H9 (cell line): ENCODE measurements around the gene FOXQ1. TPM values are rescaled to one million over a fixed set of nuclear protein-coding genes. Genes with fewer than 3 reads are reported as not detected.

ENCODE experiments used
- DNase-seq: peaks from one replicate; pipeline ENCODE4 v3.0.0-alpha.2; 2017
- H2AFZ ChIP-seq: one replicate; pipeline ENCODE4 v1.6.1; 2013; ENCODE audit warnings: mild to moderate bottlenecking, low read length, control low read depth, moderate library complexity
- H2AK5ac ChIP-seq: 2 replicates; pipeline ENCODE4 v1.6.1; 2013; ENCODE audit warnings: low read length, control low read depth, mixed read lengths; ENCODE audit not compliant: insufficient read length
- H2BK120ac ChIP-seq: one replicate; pipeline ENCODE4 v1.6.1; 2013; ENCODE audit warnings: low read depth, mild to moderate bottlenecking, low read length, control low read depth, inconsistent platforms; ENCODE audit not compliant: poor library complexity, severe bottlenecking
- H2BK12ac ChIP-seq: 2 replicates; pipeline ENCODE4 v1.6.1; 2013; ENCODE audit warnings: low read length, control low read depth, mixed read lengths, low read depth; ENCODE audit not compliant: insufficient read length
- H2BK15ac ChIP-seq: 2 replicates; pipeline ENCODE4 v1.6.1; 2013; ENCODE audit warnings: low read depth, low read length, control low read depth
- H2BK20ac ChIP-seq: one replicate; pipeline ENCODE4 v1.6.1; 2013; ENCODE audit warnings: low read depth, mild to moderate bottlenecking, low read length, control low read depth, inconsistent platforms; ENCODE audit not compliant: poor library complexity, severe bottlenecking
- H2BK5ac ChIP-seq: 2 replicates; pipeline ENCODE4 v1.6.1; 2013; ENCODE audit warnings: low read length, control low read depth, mixed read lengths; ENCODE audit not compliant: insufficient read length
- H3K14ac ChIP-seq: 2 replicates; pipeline ENCODE4 v1.6.1; 2013; ENCODE audit warnings: low read length, control low read depth; ENCODE audit not compliant: insufficient read depth
- H3K18ac ChIP-seq: 2 replicates; pipeline ENCODE4 v1.6.1; 2013; ENCODE audit warnings: low read depth, mild to moderate bottlenecking, mixed read lengths, low read length, control low read depth; ENCODE audit not compliant: insufficient read length
- H3K23ac ChIP-seq: 2 replicates; pipeline ENCODE4 v1.6.1; 2013; ENCODE audit warnings: low read length, control low read depth, mixed read lengths, low read depth; ENCODE audit not compliant: insufficient read length
- H3K23me2 ChIP-seq: 2 replicates; pipeline ENCODE4 v1.6.1; 2013; ENCODE audit warnings: low read depth, mild to moderate bottlenecking, mixed read lengths, low read length, control low read depth; ENCODE audit not compliant: insufficient read length, poor library complexity, severe bottlenecking
- H3K27ac ChIP-seq: 2 replicates; pipeline ENCODE4 v1.5.1; 2013; ENCODE audit warnings: low read length, control low read depth, mixed read lengths, low read depth; ENCODE audit not compliant: insufficient read length
- H3K27me3 ChIP-seq: 2 replicates; pipeline ENCODE4 v1.6.1; 2013; ENCODE audit warnings: low read length, control low read depth, inconsistent platforms; ENCODE audit not compliant: insufficient read depth
- H3K4ac ChIP-seq: 2 replicates; pipeline ENCODE4 v1.6.1; 2013; ENCODE audit warnings: low read depth, mild to moderate bottlenecking, control low read depth, inconsistent platforms, low read length, moderate library complexity
- H3K4me1 ChIP-seq: 2 replicates; pipeline ENCODE4 v1.6.1; 2013; ENCODE audit warnings: low read length, control low read depth, inconsistent platforms; ENCODE audit not compliant: insufficient read depth
- H3K4me2 ChIP-seq: 2 replicates; pipeline ENCODE4 v1.6.1; 2013; ENCODE audit warnings: low read length, control low read depth, mixed read lengths; ENCODE audit not compliant: insufficient read length, insufficient read depth
- H3K56ac ChIP-seq: 2 replicates; pipeline ENCODE4 v1.6.1; 2013; ENCODE audit warnings: low read depth, mild to moderate bottlenecking, mixed read lengths, low read length, control low read depth; ENCODE audit not compliant: insufficient read length
- H3K79me1 ChIP-seq: 2 replicates; pipeline ENCODE4 v1.6.1; 2013; ENCODE audit warnings: low read depth, mild to moderate bottlenecking, moderate library complexity, low read length, control low read depth, inconsistent platforms; ENCODE audit not compliant: insufficient read depth, poor library complexity, severe bottlenecking
- H3K79me2 ChIP-seq: 2 replicates; pipeline ENCODE4 v1.6.1; 2013; ENCODE audit warnings: low read length, control low read depth, inconsistent platforms; ENCODE audit not compliant: insufficient read depth
- H3K9ac ChIP-seq: 2 replicates; pipeline ENCODE4 v1.6.1; 2013; ENCODE audit warnings: low read length, control low read depth, mixed read lengths; ENCODE audit not compliant: insufficient read length; ENCODE audit errors: extremely low read depth
- H3K9me3 ChIP-seq: one replicate; pipeline ENCODE4 v1.6.1; 2013; ENCODE audit warnings: low read depth, low read length, inconsistent platforms; ENCODE audit not compliant: control insufficient read depth
- H3T11ph ChIP-seq: one replicate; pipeline ENCODE4 v1.6.1; 2013; ENCODE audit warnings: mild to moderate bottlenecking, low read length, control low read depth, inconsistent platforms
- H4K20me1 ChIP-seq: one replicate; pipeline ENCODE4 v1.6.1; 2013; ENCODE audit not compliant: control insufficient read depth, insufficient read length, insufficient read depth
- H4K5ac ChIP-seq: 2 replicates; pipeline ENCODE4 v1.6.1; 2013; ENCODE audit warnings: low read depth, mild to moderate bottlenecking, mixed read lengths, low read length, control low read depth; ENCODE audit not compliant: insufficient read length
- H4K8ac ChIP-seq: replicated peaks from 2 replicates; pipeline ENCODE4 v1.6.1; 2013; ENCODE audit warnings: low read length, control low read depth, mixed read lengths, low read depth; ENCODE audit not compliant: insufficient read length
- H4K91ac ChIP-seq: 2 replicates; pipeline ENCODE4 v1.6.1; 2013; ENCODE audit warnings: low read depth, mild to moderate bottlenecking, moderate library complexity, mixed read lengths, low read length, control low read depth; ENCODE audit not compliant: insufficient read length
- H3K27ac Mint-ChIP-seq, 3 experiments: 2 replicates in 2 of 3; 3 replicates in 1 of 3; pipeline ENCODE4 v1.8.0; 2020 to 2021; ENCODE audit warnings: mixed read lengths in 3 of 3, mild to moderate bottlenecking in 1 of 3, moderate library complexity in 1 of 3
- H3K27me3 Mint-ChIP-seq: 2 replicates; pipeline ENCODE4 v1.8.0; 2021; ENCODE audit warnings: low read depth, mild to moderate bottlenecking, moderate library complexity, mixed read lengths
- H3K36me3 Mint-ChIP-seq, 3 experiments: 2 replicates in 2 of 3; 3 replicates in 1 of 3; pipeline ENCODE4 v1.8.0; 2020 to 2021; ENCODE audit warnings: low read depth in 3 of 3, mixed read lengths in 3 of 3; ENCODE audit not compliant: insufficient read depth in 1 of 3
- H3K4me1 Mint-ChIP-seq, 2 experiments: 2 replicates each; pipeline ENCODE4 v1.8.0; 2020; ENCODE audit warnings: mixed read lengths in 2 of 2
- H3K4me3 Mint-ChIP-seq, 2 experiments: 2 replicates in 1 of 2; 3 replicates in 1 of 2; pipeline ENCODE4 v1.8.0; 2020 to 2021; ENCODE audit warnings: mild to moderate bottlenecking in 2 of 2, mixed read lengths in 2 of 2, moderate library complexity in 1 of 2
- H3K9me3 Mint-ChIP-seq, 2 experiments: 2 replicates in 1 of 2; 3 replicates in 1 of 2; pipeline ENCODE4 v1.8.0; 2020; ENCODE audit warnings: mild to moderate bottlenecking in 2 of 2, mixed read lengths in 2 of 2, moderate library complexity in 1 of 2
- CTCF ChIP-seq: fragments of 200-600 bp; sonication (generic); conservative IDR thresholded peaks from 3 replicates; pipeline ENCODE4 v1.8.0; 2021; ENCODE audit warnings: antibody characterized with exemption, mild to moderate bottlenecking
- WGBS: extraction: QIAGEN DNeasy Blood & Tissue Kit; methylation state at CpG from one replicate; pipeline ENCODE4 v1.1.7; 2013; ENCODE audit warnings: missing lambda C conversion rate, low lambda C conversion rate, mixed read lengths; ENCODE audit not compliant: insufficient read length; ENCODE audit errors: extremely low coverage; 5-methylcytosine and 5-hydroxymethylcytosine counted together
- total RNA-seq: library from RNA; stranded (reverse); gene quantifications from 2 replicates; pipeline ENCODE4 v1.2.1, GENCODE V29; 2021

Gene FOXQ1
- total RNA-seq, 1 experiment from 2014 or later = 0.15 TPM

GRCh38 chr6:1324936-1325335, 13.0 kb downstream of the FOXQ1 start:
- no peak overlapping the region for H2BK12ac ChIP-seq
- no peak overlapping the region for H3K18ac ChIP-seq
- H2BK5ac ChIP-seq = no peak overlapping the region
- H3K27ac Mint-ChIP-seq = no peak overlapping the region
- H3K27me3 Mint-ChIP-seq = peaks cover 45% of the 10 kb centered on the region
- H4K5ac ChIP-seq = no peak overlapping the region
- H3K23me2 ChIP-seq = no peaks in the 10 kb centered on the region
- H3K27me3 ChIP-seq = no peaks in the 10 kb centered on the region
- no peak overlapping the region for H4K8ac ChIP-seq
- H3K79me2 ChIP-seq = no peaks in the 10 kb centered on the region
- no peak overlapping the region for H2BK120ac ChIP-seq
- no peak for DNase-seq
- no peak overlapping the region for H3K4me2 ChIP-seq
- no peak overlapping the region for H3K4ac ChIP-seq
- no peak overlapping the region for H3K27ac ChIP-seq
- no peak overlapping the region for H2BK15ac ChIP-seq
- no peaks in the 10 kb centered on the region for H4K20me1 ChIP-seq
- no peak overlapping the region for H3K56ac ChIP-seq
- H2BK20ac ChIP-seq = no peak overlapping the region
- no peak overlapping the region for H2AK5ac ChIP-seq
- H3K36me3 Mint-ChIP-seq = peaks cover 2 to 8% (median 6%) of the 10 kb centered on the region in 3 experiments; a peak in 4 of 7 replicates
- no peaks in the 10 kb centered on the region for H3K9me3 ChIP-seq
- H3K23ac ChIP-seq = no peak overlapping the region
- H4K91ac ChIP-seq = no peak overlapping the region
- no peak overlapping the region for H3K4me3 Mint-ChIP-seq
- no peaks in the 10 kb centered on the region for H3K4me1 Mint-ChIP-seq
- H3K4me1 ChIP-seq = no peaks in the 10 kb centered on the region
- H3K79me1 ChIP-seq = no peaks in the 10 kb centered on the region
- H3T11ph ChIP-seq = no peak overlapping the region
- no peak overlapping the region for H2AFZ ChIP-seq
- H3K9me3 Mint-ChIP-seq = peaks cover 5 to 10% of the 10 kb centered on the region in 2 experiments
- WGBS = no CpG with 5 or more reads among the region's 7 CpGs
- no peak overlapping the region for H3K14ac ChIP-seq
- no peak for TF ChIP-seq CTCF
- H3K9ac ChIP-seq = no peak overlapping the region
